ENCODE data around the gene CROCC. TPM values are rescaled to one million over a fixed set of nuclear protein-coding genes. Genes with fewer than 3 reads are reported as not detected.

CROCC gene
- total and polyA plus RNA-seq, 9 of the 15 experiments (the other 6 are each of a cell fraction or from before 2014, with no cell fraction given), result 0.17 to 15.4 (median 7.6) TPM

DNA sequence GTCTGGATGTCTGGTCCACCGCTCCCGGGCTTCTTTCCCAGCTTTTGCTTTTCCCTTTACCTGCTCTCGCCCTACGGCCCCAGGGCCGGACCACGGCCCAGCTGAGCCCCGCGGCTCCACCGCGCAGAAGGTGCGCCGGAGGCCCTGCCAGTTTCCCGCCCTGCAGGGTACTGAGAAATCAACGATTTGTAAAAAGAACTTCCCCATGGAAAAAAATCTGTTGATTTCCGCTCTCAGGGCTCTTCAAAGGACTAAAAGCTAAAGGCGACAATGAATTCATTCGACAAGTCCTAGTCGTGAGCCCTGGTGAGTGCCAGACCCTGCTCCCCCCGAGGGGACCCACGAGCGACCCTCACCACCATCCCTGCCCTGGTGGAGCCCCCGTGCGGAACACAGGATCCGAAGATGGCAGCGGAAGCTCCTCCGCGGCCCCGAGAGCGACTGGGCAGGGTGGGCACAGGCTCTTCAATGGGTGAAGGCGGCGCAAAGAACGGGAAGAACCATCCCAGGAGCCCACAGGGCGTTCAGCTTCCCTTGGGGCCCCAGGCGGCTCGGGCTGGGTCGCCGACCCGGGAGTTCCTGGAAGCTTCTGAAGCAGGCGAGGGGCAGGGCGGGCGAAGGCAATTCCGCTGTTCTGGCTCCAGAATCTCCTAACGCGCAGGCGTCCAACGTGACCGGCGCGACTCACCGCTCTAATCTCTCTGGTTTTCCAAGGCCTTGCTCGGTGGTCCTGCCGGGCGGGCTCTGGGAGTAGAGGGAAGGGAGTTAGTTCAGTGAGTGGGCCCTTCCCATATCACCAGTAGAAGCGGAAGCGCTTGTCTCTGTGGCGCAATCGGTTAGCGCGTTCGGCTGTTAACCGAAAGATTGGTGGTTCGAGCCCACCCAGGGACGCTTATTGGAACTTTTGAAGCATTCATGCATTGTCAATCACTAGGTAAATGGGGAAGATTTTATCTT is 32.6 kb upstream of the CROCC start:
- no peaks in the 10 kb centered on the region for H3K79me2 ChIP-seq (ENCODE audit: control insufficient read depth, insufficient read depth, low read length)
- H3K9me3 ChIP-seq (replicated peaks; ENCODE audit: control insufficient read depth, insufficient read depth, low read depth, low read length), result no peaks in the 10 kb centered on the region
- ATAC-seq (no peak), FAIRE-seq (no peak), DNase-seq (ENCODE audit: extremely low read depth in 1 of 4, low spot score in 3 of 4) (no peak)
- CTCF ChIA-PET (ENCODE audit: low intra/inter-chr PET ratio), result no interaction called here
- no peak overlapping the region for H3K4me2 ChIP-seq (ENCODE audit: insufficient read depth, low read length)
- H4K20me1 ChIP-seq (replicated peaks; ENCODE audit: control insufficient read depth, insufficient read depth, low read length), result no peaks in the 10 kb centered on the region
- no TSS peak for BruUV-seq (replicated peaks)
- H3K27me3 ChIP-seq (ENCODE audit: control insufficient read depth in 2 of 2, insufficient read depth in 2 of 2, low read length in 2 of 2), result 0 out of 5 replicates have a peak, but pooled peaks cover 0 to 5% of the 10 kb centered on the region in 2 experiments
- in situ Hi-C loops (cut with MboI) (no loop called here), intact Hi-C loops (cut with micrococcal nuclease) (no loop called here)
- no peak overlapping the region for H3K4me3 ChIP-seq
- no peak overlapping the region for H2AFZ ChIP-seq (ENCODE audit: low read depth, low read length)
- POLR2A ChIA-PET, result interaction anchor here (6.0 kb wide), 1 partner anchor 17 kb away, joined by 31 read pairs; no protein-coding TSS in a partner anchor
- peaks cover 9 to 15% of the 10 kb centered on the region in 2 experiments for H3K4me1 ChIP-seq (replicated peaks in 1 of 2; ENCODE audit: control insufficient read depth in 2 of 2, insufficient read depth in 2 of 2, low read length in 2 of 2)
- H3K27ac ChIP-seq (ENCODE audit: extremely low read depth, low read depth, low read length), result no peak overlapping the region
- no peaks in the 10 kb centered on the region for H3K36me3 ChIP-seq (ENCODE audit: control insufficient read depth, insufficient read depth, low read length)
- no peaks in the 10 kb centered on the region for H3K9me1 ChIP-seq (ENCODE audit: control insufficient read depth, insufficient read depth, low read length)
- TF ChIP-seq, protein P1, sequence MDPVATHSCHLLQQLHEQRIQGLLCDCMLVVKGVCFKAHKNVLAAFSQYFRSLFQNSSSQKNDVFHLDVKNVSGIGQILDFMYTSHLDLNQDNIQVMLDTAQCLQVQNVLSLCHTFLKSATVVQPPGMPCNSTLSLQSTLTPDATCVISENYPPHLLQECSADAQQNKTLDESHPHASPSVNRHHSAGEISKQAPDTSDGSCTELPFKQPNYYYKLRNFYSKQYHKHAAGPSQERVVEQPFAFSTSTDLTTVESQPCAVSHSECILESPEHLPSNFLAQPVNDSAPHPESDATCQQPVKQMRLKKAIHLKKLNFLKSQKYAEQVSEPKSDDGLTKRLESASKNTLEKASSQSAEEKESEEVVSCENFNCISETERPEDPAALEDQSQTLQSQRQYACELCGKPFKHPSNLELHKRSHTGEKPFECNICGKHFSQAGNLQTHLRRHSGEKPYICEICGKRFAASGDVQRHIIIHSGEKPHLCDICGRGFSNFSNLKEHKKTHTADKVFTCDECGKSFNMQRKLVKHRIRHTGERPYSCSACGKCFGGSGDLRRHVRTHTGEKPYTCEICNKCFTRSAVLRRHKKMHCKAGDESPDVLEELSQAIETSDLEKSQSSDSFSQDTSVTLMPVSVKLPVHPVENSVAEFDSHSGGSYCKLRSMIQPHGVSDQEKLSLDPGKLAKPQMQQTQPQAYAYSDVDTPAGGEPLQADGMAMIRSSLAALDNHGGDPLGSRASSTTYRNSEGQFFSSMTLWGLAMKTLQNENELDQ (CRISPR knock-in tag; IDR thresholded peaks at IDR 0.05; ENCODE audit: borderline replicate concordance), result no peak
- TF ChIP-seq ZNF197 (CRISPR knock-in tag; IDR thresholded peaks at IDR 0.05; ENCODE audit: low read depth), result no peak
- H3K9ac ChIP-seq (ENCODE audit: insufficient read depth in 1 of 2, low read depth in 2 of 2, low read length in 2 of 2), result no peak overlapping the region
- 80% methylated on average over 62 of the region's 63 CpGs for WGBS (ENCODE audit: insufficient coverage, low coverage, missing lambda C conversion rate)
